Right ventricle myocardium inferior (tissue), 1 donor: ENCODE measurements around the gene CBY3. TPM values are rescaled to one million over a fixed set of nuclear protein-coding genes. Genes with fewer than 3 reads are reported as not detected.
A peak's percentile ranks its signal among the peaks of the same experiment; 100 is the strongest.
"Not testable (repeated sequence)": the region's sequence is repeated elsewhere in the genome, so short reads cannot be mapped to it uniquely, and the experiment has no call there.

Experiments
- ATAC-seq: fragments of 200-7000 bp; cut with Tn5 transposase; one replicate; pipeline ENCODE4 v1.9.1; 2020; ENCODE audit warnings: mild to moderate bottlenecking, moderate library complexity
- DNase-seq: peaks from one replicate; pipeline ENCODE4 v3.0.0; 2021; ENCODE audit errors: missing footprints
- intact Hi-C: fragments of 100-400 bp; cut with DNase I; formaldehyde crosslinking; loops from one replicate; pipeline ENCODE4 v1.11.0; 2022
- total RNA-seq: library from RNA; stranded (reverse); fragmentation: NEBNext Ultra II Directional; extraction: Animal tissue kit (Norgen Biotek cat#: 25700); gene quantifications from one replicate; pipeline ENCODE4 v1.2.1, GENCODE V29; 2021
- donor health status: DM: no; HTN: yes; CAD: no; lungs with severe emphysema.

The CBY3 gene
- total RNA-seq, 1 donor from 2014 or later = not detected

DNA sequence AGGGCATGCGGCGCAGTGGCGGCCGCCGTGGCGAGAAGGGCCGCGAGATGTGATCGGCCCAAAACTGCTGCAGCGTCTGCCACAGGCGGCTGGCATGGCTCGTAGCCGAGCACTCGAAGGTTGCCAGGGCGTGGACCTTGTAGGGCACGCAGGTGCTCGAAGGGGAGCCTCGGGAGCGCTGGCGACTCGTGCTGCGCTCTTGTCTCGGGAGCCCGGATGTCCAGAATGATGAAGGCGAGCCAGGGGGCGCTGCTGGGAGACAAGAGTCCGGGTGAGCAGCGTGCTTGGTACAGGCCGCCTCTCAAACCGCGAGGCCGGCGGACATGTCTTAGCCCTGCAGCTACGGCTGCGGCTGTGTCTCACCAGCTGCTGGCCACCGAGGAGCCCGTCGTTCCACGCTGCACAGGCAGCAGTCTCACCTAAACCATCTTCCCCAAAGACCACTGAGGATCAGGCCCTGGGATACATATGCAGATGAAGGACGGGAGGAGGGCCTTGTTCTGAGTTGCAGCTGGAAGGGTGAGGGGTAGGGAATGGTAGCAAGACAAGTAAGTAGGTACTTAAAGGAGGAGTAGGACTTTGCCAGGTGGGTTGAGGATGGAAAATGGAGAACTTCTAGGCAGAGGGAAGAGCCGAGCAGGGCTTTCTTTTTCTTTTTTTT is 1.7 kb downstream of the CBY3 start:
- intact Hi-C loops = no loop called here
- ATAC-seq = peak; percentile 61
- peak; percentile 88 for DNase-seq

DNA sequence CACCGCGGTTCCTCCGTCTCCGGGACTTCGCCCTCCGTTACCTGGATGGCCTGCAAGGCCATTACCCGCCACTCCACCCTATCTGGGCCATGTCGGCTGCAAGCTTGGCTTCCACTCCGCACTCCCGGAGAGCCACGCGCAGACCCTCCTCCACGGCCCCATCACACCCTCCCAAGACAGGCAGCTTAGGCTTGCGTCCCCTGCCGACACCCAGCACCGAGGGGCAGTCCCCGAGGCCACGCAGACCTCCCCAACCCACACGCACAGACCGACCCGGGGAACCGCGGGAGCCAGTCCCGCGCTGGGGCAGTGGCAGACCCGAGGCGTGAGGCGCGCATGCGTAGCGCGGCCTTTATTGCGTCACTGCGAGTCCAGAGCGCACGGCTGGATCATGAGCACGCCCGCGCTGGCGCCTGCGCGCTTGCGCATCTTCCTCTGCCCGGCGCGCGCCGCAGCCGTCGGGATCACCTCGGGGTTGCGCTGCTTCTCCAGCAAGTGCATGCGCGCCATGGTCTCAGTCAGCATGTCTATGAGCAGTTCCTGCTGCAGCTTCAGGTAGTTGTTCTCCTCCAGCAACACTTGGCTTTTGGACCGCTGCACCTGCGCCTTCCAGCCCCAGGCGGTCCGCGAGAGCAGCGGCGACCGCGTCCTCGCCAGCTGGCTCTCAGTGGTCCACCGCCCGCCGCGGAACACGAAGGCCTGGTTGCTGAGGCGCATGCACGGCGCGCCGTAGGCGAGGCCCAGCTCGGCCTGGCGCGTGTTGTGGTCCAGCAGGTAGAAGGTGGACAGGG is 2.4 kb downstream of the CBY3 start:
- intact Hi-C loops = loop anchor here (1.0 kb wide), 1 partner anchor 20 kb away; the partner anchor contains the start of gene CANX

DNA sequence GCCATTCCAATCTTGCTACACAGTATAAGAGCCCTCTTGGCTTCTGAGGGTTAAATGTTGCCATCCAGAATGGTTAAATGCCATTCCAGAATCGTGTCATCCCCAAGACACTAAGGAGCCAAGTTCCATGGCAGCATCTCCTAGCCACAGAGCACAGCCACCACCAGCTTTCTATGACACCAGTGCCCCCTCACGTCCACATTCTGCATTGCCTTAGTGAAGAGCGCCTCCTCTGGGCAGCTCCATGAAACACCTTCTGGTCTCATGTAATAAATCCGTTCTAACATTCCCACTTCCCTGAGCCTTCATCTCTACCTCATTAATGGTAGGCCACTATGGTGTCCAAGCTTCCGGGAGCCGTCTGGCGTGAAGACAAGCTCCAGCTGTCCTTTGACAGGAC is 12.4 kb downstream of the CBY3 start:
- no peak for DNase-seq
- intact Hi-C loops = no loop called here
- peak; percentile 31 for ATAC-seq

More for the DNA sequence above, 2.4 kb downstream of the CBY3 start:
- DNase-seq (peak; percentile 99), ATAC-seq (peak; percentile 98)

DNA sequence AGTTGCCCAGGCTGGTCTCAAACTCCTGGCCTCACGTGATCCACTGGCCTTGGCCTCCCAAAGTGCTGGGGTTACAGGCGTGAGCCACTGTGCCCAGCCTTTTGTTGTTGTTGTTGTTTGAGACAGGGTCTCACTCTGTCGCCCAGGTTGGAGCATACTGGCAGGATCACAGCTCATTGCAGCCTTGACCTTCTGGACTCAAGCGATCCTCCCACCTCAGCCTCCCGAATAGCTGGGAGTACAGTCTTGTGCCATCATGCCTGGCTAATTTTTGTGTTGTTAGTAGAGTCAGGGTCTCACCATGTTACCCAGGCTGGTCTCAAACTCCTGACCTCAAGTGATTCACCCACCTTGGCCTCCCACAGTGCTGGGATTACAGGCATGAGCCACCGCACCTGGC is 19.2 kb downstream of the CBY3 start:
- DNase-seq, ATAC-seq, intact Hi-C loops: not testable (repeated sequence)

DNA sequence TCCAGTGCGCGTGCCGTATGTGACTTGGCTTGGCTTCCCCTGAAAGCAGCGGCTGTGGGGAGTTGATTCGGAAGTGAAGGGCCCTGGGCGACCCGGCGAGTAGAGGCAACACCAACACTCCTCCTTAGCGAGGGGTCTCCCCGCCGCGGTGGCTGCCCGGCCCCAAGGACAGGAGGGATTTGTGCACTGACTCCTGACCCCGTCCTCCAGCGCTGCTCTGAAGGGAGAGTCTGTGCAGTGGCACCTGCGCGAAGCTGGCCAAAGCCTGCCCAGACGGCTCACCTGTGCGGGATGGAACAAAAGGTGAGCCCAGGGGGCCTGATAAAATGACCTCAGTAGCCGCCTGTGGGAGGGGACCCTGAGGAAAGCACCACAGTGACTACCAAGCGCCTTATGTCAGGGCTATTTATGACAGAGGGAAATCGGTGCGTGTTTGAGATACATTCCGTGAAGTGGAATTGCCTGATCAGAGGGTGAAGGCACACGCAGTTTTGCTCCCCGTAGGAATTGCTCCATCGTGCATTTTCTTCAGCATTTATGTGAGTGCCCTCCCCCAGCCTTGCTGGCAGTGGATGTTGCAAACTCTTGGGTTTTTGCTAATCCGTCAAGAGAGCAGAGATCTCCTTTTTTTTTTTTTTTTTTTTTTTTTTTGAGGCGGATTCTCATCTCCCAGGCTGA is 22.5 kb downstream of the CBY3 start:
- DNase-seq, intact Hi-C loops: not testable (repeated sequence)
- peak; percentile 5 for ATAC-seq

DNA sequence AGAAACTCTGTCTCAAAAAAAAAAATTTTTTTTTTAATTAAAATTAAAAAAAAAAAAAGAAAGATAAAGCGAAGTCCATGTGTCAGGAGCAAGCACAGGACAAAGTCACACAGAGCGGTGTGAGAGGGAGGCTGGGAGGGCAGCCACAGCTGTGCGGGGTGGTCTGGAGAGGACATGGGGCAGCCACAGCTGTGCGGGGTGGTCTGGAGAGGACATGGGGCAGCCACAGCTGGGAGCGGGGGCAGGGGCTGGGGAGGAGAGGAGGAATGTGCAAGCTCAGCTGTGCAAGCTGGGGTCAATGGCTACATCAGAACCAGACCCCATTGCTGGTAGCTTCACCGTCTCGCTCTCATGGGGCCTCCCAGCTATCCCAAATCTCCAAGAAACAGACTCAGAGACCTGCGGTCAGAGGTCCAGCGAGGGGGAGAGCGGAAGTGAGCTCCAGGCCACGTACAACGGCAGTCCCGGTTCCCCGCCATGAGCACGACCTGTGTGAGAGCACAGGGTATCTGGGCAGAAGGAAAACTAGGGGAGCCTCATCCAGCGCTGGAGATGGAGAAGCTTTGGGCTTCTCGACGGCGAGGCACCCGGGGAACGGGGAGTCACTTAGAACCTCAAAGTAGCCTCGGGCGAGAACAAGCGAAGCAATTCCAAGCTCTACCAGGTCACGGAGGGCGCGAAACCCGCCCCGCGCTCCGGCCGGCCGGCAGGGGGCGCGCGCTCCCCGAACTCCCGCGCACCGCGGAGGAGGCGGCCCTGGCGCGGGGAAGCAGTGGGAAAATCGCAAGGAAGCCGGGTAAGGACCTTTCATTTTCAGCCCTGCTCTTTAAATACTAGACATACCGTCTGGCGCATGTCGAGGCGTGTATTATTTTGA is 23.3 kb downstream of the CBY3 start:
- peak; percentile 98 for ATAC-seq
- intact Hi-C loops, DNase-seq: not testable (repeated sequence)

DNA sequence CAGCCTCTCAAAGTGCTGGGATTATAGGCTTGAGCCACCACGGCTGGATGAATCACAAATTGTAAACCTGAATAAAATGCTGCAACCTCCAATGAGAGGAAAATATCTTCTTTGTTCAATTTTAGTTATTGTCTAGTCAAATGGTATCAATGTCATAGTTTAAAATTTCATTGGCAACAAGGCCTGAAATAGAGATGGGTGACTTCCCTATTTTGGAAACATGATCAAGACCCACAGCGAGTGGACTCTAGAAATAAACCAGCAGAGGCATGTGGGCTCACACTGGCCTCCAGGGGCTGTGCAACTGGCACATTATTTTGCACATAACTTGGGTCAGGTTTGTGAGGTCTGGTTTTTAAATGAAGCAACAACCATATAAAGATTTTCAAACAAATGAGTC is 27.7 kb downstream of the CBY3 start:
- intact Hi-C loops, ATAC-seq, DNase-seq: not testable (repeated sequence)

DNA sequence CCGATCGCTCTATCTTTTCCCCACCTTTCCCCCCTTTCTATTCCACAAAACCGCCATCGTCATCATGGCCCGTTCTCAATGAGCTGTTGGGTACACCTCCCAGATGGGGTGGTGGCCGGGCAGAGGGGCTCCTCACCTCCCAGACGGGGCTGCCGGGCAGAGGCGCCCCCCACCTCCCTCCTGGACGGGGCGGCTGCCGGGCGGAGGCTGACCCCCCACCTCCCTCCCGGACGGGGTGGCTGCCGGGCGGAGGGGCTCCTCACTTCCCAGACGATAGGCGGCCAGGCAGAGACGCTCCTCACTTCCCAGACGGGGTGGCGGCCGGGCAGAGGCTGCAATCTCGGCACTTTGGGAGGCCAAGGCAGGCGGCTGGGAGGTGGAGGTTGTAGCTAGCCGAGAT is 30.6 kb downstream of the CBY3 start:
- DNase-seq, ATAC-seq, intact Hi-C loops: not testable (repeated sequence)

DNA sequence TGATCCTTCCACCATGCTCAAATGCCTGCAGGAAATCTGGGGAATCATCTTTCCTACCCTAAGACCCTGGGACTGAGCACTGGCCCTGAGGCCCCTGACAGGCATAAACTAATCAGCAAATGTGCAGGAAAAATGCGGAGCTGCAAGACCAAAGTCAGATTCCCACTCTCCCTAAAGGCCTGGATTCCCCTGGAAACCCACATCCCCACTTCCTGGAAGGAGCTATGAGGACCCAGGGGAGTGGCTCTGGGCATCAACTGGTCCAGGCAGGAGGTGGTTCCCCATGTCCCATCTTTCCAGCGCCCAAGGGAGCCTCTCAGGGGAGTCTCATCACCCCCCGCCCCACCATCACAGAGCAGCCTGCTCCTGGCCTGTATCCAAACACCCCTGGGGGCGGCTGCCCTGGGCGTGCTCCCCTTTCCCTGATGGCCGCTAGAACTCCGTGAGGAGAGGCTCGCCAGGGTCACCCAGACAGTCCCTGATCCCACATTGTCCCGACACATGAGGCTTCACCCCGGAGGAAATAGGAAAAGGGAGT is 31.6 kb downstream of the CBY3 start:
- ATAC-seq, intact Hi-C loops, DNase-seq: not testable (repeated sequence)

DNA sequence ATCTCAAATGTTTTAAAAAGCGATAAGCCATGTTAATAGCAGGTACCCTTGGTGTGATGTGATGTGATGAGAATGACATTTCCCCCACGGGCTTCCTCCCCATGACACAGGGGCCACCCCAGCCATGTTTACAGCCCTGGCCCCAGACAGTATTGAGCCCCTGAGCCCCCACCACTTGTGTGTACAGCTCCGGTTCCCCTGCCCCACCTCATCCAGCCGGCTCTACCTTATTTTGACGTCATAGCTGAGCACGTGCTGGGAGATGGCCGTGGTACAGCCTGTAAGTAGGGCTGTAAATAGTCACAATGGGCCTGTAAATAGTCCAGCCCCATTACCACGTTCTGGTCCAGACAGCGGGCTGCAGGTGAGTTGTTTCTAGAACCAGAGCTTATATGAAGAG is 32.4 kb downstream of the CBY3 start:
- ATAC-seq (no peak), DNase-seq (no peak)
- intact Hi-C loops = no loop called here

DNA sequence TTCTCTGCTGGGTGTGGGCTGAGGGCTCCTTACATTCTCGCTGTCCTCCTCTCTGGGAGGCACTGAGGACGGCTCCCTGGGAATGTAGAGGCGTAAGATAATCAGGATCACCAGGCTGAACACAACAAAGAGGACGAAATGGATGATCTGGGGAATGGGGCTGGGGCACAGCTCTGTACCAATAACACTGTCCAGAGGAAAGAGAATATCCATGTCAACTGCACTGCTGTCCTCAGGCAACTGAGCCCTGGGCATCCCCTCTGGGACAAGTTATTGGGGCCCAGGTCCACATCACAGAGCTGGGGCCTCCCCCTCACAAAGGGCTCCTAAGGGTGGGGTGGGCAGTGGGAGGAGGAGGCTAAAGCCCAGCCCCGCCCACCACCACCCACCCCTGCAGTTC is 36.1 kb downstream of the CBY3 start:
- DNase-seq, intact Hi-C loops, ATAC-seq: not testable (repeated sequence)

DNA sequence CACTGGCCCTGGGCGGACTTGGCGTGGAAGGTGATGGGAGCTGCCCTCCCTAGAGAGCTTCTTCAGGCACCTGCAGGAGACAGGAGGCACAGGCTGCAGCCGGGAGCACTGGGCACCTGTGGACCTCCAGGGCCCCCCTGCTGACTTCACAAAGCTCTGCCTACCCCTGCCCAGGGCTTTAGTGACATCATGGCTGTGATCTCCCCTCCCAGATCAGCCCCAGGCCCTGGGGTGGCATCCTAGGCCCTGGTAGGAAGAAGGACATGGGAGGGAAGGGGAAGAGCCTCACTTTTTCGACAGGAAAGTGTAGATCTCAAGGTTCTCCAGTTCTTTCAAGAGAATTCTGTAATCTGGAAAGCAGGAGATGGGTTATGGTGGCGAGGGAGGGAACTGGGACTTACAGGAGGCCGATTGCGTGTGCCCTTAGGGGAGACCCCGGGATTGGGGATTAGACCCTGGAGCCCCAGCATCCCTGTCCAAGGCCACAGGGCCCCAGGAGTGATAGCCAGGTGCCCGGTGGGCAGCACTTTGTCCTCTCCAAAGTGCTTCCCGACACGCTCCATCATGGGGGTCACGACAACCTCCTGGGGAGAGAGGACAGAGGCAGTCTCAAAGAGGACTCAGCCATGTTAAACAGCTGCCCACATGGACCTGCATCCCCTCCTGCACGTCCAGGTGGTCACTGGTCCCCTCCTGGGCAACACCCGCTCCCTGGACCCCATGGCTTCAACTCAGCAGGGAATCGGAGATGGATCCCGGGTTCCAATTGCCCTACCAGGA is 37.5 kb downstream of the CBY3 start:
- ATAC-seq, DNase-seq, intact Hi-C loops: not testable (repeated sequence)

DNA sequence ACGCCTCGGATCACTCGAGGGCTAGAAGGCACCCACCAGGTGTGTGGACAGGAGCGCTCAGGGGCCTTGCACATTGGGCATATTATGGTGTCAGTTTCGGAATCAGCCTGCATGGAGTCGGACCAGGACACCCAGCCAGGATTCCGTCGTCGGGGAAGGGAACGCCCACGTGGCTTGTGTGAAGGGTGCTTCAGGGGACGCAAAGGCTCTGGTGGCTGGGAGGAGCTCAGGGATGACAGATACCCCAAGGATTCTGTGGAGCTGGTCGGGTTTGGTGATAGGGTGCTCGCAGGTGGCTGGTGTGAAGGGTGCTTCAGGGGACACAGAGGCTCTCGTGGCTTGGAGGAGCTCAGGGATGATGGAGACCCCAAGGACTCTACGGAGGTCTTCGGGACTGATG is 38.2 kb downstream of the CBY3 start:
- ATAC-seq, intact Hi-C loops, DNase-seq: not testable (repeated sequence)

DNA sequence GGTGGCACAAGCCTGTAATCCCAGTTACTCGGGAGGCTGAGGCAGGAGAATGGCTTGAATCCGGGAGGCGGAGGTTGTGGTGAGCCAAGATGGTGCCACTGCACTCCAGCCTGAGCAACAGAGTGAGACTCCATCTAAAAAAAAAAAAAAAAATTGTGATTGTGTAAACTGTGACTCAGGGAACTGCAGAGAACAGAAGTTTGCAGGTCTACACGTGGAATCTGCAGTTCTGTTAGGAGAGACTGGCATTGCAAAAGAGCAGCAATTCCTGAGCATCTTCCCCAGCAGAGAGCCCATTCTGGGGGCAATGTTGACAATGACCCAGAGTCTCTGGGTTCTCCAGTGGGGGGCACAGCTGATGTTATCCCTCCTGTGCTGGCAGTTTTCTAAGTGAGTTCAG is 39.1 kb downstream of the CBY3 start:
- intact Hi-C loops, DNase-seq, ATAC-seq: not testable (repeated sequence)

DNA sequence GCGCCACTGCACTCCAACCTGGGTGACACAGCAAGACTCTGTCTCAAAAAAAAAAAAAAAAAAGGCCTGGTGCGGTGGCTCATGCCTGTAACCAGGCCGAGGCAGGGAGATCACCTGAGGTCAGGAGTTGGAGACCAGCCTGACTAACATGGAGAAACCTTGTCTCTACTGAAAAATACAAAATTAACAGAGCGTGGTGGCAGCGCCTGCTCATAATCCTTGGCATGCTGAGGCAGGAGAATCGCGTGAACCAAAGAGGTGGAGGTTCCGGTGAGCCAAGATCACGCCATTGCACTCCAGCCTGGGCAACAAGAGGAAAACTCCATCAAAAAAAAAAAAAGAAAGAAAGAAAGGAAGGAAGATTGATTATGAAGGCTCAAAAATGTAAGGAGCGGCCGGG is 41.5 kb downstream of the CBY3 start:
- DNase-seq, intact Hi-C loops, ATAC-seq: not testable (repeated sequence)

DNA sequence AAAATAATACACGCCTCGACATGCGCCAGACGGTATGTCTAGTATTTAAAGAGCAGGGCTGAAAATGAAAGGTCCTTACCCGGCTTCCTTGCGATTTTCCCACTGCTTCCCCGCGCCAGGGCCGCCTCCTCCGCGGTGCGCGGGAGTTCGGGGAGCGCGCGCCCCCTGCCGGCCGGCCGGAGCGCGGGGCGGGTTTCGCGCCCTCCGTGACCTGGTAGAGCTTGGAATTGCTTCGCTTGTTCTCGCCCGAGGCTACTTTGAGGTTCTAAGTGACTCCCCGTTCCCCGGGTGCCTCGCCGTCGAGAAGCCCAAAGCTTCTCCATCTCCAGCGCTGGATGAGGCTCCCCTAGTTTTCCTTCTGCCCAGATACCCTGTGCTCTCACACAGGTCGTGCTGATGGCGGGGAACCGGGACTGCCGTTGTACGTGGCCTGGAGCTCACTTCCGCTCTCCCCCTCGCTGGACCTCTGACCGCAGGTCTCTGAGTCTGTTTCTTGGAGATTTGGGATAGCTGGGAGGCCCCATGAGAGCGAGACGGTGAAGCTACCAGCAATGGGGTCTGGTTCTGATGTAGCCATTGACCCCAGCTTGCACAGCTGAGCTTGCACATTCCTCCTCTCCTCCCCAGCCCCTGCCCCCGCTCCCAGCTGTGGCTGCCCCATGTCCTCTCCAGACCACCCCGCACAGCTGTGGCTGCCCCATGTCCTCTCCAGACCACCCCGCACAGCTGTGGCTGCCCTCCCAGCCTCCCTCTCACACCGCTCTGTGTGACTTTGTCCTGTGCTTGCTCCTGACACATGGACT is 46.3 kb downstream of the CBY3 start:
- DNase-seq (peak; percentile 59), ATAC-seq (peak; percentile 96)
- intact Hi-C loops = not testable (repeated sequence)
